Left cardiac atrium (tissue), 4 donors: ENCODE results near the gene PFKP. TPM values are rescaled to one million over a fixed set of nuclear protein-coding genes. Genes with fewer than 3 reads are reported as not detected.
"Not testable (repeated sequence)": the region's sequence is repeated elsewhere in the genome, so short reads cannot be mapped to it uniquely, and the experiment has no call there.

Source experiments
- ATAC-seq, 2 donors: fragments of 200-7000 bp; cut with Tn5 transposase; one replicate each; pipeline ENCODE4 v1.9.1; 2020; ENCODE audit warnings: mild to moderate bottlenecking in 2 of 2, moderate library complexity in 2 of 2
- DNase-seq: peaks from one replicate; pipeline ENCODE4 v3.0.0-alpha.2; 2020
- intact Hi-C, 2 donors: fragments of 100-400 bp; cut with DNase I; formaldehyde crosslinking; loops; one replicate each; pipeline versions ENCODE4 v1.14.1 to v1.15.1; 2022 to 2023
- total RNA-seq, 2 donors: library from RNA; stranded (reverse); fragmentation: NEBNext Ultra II Directional; extraction: Animal tissue kit (Norgen Biotek cat#: 25700); gene quantifications; one replicate each; pipeline ENCODE4 v1.2.1, GENCODE V29; 2021
- donor health status: DM: no; HTN: yes; CAD: no.
- donor health status: DM: no; HTN: yes; CAD: no; lungs with severe emphysema.
- donor health status: DM: yes; HTN: yes; CAD: no.
- donor health status: Dilated cardiomyopathy.

The PFKP gene
- total RNA-seq, 2 donors from 2014 or later = 81.1 to 129 TPM

- ATAC-seq = peak; percentile 44 to 77
- intact Hi-C loops = no loop called here
- peak; percentile 61 for DNase-seq
These were observed 23.8 kb downstream of the PFKP start for GRCh38 chr10:3090914-3091787.

GRCh38 chr10:3091921-3092320 is 24.6 kb downstream of the PFKP start:
- ATAC-seq = no peak
- no peak for DNase-seq
- intact Hi-C loops = no loop called here

GRCh38 chr10:3093996-3094395 is 26.6 kb downstream of the PFKP start:
- intact Hi-C loops = no loop called here
- no peak for ATAC-seq
- no peak for DNase-seq

GRCh38 chr10:3094609-3095036 is 27.3 kb downstream of the PFKP start:
- ATAC-seq (no peak), DNase-seq (no peak)
- intact Hi-C loops = no loop called here

- intact Hi-C loops = no loop called here
- peak; percentile 48 to 79 for ATAC-seq
- no peak for DNase-seq
These were observed 28.2 kb downstream of the PFKP start for GRCh38 chr10:3095373-3096139.

- intact Hi-C loops = no loop called here
- ATAC-seq (no peak), DNase-seq (no peak)
These were observed 28.8 kb downstream of the PFKP start for GRCh38 chr10:3096149-3096548.

GRCh38 chr10:3097160-3097559 is 29.8 kb downstream of the PFKP start:
- no peak for DNase-seq
- intact Hi-C loops = no loop called here
- ATAC-seq = no peak

- intact Hi-C loops = no loop called here
- DNase-seq (no peak), ATAC-seq (no peak)
These were observed 31.3 kb downstream of the PFKP start for GRCh38 chr10:3098689-3099088.

GRCh38 chr10:3099291-3100092 is 32.1 kb downstream of the PFKP start:
- DNase-seq (no peak), ATAC-seq (peak in 1 of 2 donors; percentile 25)
- intact Hi-C loops = no loop called here

GRCh38 chr10:3100093-3100792 is 32.9 kb downstream of the PFKP start:
- DNase-seq = no peak
- ATAC-seq = no peak
- intact Hi-C loops = no loop called here

GRCh38 chr10:3100856-3101640 is 33.7 kb downstream of the PFKP start:
- DNase-seq = no peak
- intact Hi-C loops = no loop called here
- ATAC-seq = no peak

- DNase-seq (no peak), ATAC-seq (no peak)
- intact Hi-C loops = no loop called here
These were observed 35.5 kb downstream of the PFKP start for GRCh38 chr10:3102720-3103427.

GRCh38 chr10:3103646-3104045 is 36.3 kb downstream of the PFKP start:
- intact Hi-C loops = no loop called here
- DNase-seq = no peak
- no peak for ATAC-seq

- DNase-seq = peak; percentile 72
- ATAC-seq = peak; percentile 46 to 58
- intact Hi-C loops = no loop called here
These were observed 37.0 kb downstream of the PFKP start for GRCh38 chr10:3104251-3104918.

GRCh38 chr10:3105166-3105565 is 37.8 kb downstream of the PFKP start:
- no peak for DNase-seq
- intact Hi-C loops = no loop called here

GRCh38 chr10:3105905-3106304 is 38.6 kb downstream of the PFKP start:
- intact Hi-C loops = no loop called here
- DNase-seq (no peak), ATAC-seq (no peak)

More at GRCh38 chr10:3105166-3105565, 37.8 kb downstream of the PFKP start:
- ATAC-seq = no peak

- ATAC-seq, DNase-seq, intact Hi-C loops: not testable (repeated sequence)
These were observed 39.0 kb downstream of the PFKP start for GRCh38 chr10:3106328-3106727.
